Activated CD4-positive, alpha-beta T cell treated with anti-CD3 and anti-CD28 coated beads for 36 hours (primary cell): ENCODE results near the gene MIGA2. TPM values are rescaled to one million over a fixed set of nuclear protein-coding genes. Genes with fewer than 3 reads are reported as not detected.

Experiments
- ATAC-seq: fragments of 200-7000 bp; cut with Tn5 transposase; one replicate; pipeline ENCODE4 v1.10.0; 2021; ENCODE audit warnings: mild to moderate bottlenecking, moderate library complexity
- CTCF ChIA-PET: fragments of 350-600 bp; sonication (Branson Sonifier 250); formaldehyde crosslinking; loops from one replicate; lab custom pipeline; 2021; ENCODE audit warnings: antibody characterized with exemption; lab: Charles Lee
- POLR2A ChIA-PET: fragments of 350-600 bp; sonication (Branson Sonifier 250); formaldehyde crosslinking; loops from one replicate; lab custom pipeline; 2021; ENCODE audit warnings: antibody characterized with exemption, inconsistent platforms; lab: Charles Lee
- DNase-seq: peaks from one replicate; pipeline ENCODE4 v3.0.0-alpha.2; 2020
- H3K27ac Mint-ChIP-seq: one replicate; pipeline ENCODE4 v1.8.0; 2021; ENCODE audit warnings: mixed read lengths
- H3K27me3 Mint-ChIP-seq: one replicate; pipeline ENCODE4 v1.8.0; 2021; ENCODE audit warnings: mixed read lengths
- H3K36me3 Mint-ChIP-seq: one replicate; pipeline ENCODE4 v1.8.0; 2021; ENCODE audit warnings: low read depth, mixed read lengths
- H3K4me1 Mint-ChIP-seq: one replicate; pipeline ENCODE4 v1.8.0; 2021; ENCODE audit warnings: mixed read lengths
- H3K4me3 Mint-ChIP-seq: one replicate; pipeline ENCODE4 v1.8.0; 2021; ENCODE audit warnings: mild to moderate bottlenecking, moderate library complexity, mixed read lengths
- H3K9me3 Mint-ChIP-seq: one replicate; pipeline ENCODE4 v1.8.0; 2021; ENCODE audit warnings: low read depth, mixed read lengths
- intact Hi-C, 2 experiments: fragments of 100-400 bp; cut with DNase I in 1 of 2; cut with micrococcal nuclease in 1 of 2; formaldehyde crosslinking; loops; one replicate each; pipeline versions ENCODE4 v1.14.2 to v1.15.1; 2022 to 2024; cut with DNase I, micrococcal nuclease
- total RNA-seq, 2 experiments: library from RNA; stranded (reverse); gene quantifications; one replicate each; pipeline ENCODE4 v1.2.3, GENCODE V29; 2021

The MIGA2 gene
- total RNA-seq, 2 experiments from 2014 or later = 15.7 to 25.8 TPM

GRCh38 chr9:129012343-129012742 is 24.1 kb upstream of the MIGA2 start:
- intact Hi-C loops = no loop called here
- POLR2A ChIA-PET = no interaction called here
- no peak for DNase-seq

DNA sequence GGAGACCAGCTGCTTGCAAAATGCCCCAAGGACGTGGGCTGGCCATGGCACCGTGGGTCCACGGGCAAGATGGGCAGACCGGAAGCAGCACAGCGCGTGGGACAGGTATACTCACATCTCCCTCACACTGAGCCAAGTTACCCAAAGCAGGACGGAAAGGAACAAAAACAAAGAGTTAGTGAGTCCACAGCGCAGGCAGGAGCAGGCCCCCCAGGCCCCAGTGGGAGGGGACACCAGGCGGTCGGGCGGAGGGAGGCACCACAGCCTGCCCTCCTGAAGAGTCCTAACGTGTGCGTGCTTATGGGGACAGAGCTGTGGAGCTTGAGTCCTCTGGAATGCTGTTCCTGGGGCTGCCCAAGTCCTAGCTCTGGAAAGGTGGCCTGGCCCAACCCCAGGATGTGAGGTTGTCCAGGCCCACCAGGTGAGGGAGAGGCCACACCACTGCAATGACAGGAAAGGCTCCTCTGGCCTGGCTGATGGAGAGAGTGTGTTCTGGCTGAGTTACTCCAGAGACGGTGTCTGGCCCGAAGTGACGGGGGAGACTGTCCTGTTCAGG is 23.5 kb upstream of the MIGA2 start:
- no peak for DNase-seq
- ChIA-PET POLR2A (interaction anchor here (0.5 to 0.6 kb wide), 2 partner anchors 161 to 221 kb away, joined by 3 read pairs; no protein-coding TSS in a partner anchor), CTCF (no interaction called here)
- Mint-ChIP-seq H3K27ac (no peak overlapping the region), H3K4me3 (no peak overlapping the region), H3K36me3 (peaks cover 2% of the 10 kb centered on the region), H3K4me1 (no peaks in the 10 kb centered on the region), H3K9me3 (no peaks in the 10 kb centered on the region), H3K27me3 (no peaks in the 10 kb centered on the region)
- ATAC-seq = no peak
- intact Hi-C loops = no loop called here

More at GRCh38 chr9:129012343-129012742, 24.1 kb upstream of the MIGA2 start:
- no peak overlapping the region for H3K4me3 Mint-ChIP-seq
- no peaks in the 10 kb centered on the region for H3K4me1 Mint-ChIP-seq
- H3K27ac Mint-ChIP-seq = no peak overlapping the region
- CTCF ChIA-PET = no interaction called here
- H3K9me3 Mint-ChIP-seq = no peaks in the 10 kb centered on the region
- no peak for ATAC-seq
- H3K27me3 Mint-ChIP-seq = no peaks in the 10 kb centered on the region
- H3K36me3 Mint-ChIP-seq = peaks cover 4% of the 10 kb centered on the region

DNA sequence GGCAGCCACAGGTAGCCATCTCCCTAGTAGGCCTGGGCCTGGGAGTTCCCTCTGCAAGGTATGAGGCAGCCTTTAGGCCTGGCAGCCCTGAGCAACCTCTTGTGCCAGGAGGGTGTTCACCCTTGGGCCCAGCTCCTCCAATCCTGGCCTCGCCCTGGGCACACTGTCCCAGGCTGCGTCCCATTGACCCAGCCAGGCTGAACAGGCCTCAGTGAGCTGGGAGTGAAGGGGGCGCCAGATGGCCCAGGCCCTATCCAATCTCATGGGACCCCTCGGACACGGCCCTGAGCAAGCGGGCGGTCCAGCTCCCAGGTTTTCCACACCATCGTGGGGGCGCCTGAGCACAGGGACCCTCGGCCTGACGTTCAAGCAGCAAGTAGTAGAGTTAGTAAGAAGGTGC is 22.8 kb upstream of the MIGA2 start:
- Mint-ChIP-seq H3K27me3 (no peaks in the 10 kb centered on the region), H3K4me3 (no peak overlapping the region), H3K36me3 (peaks cover 2% of the 10 kb centered on the region), H3K4me1 (no peaks in the 10 kb centered on the region), H3K9me3 (no peaks in the 10 kb centered on the region), H3K27ac (no peak overlapping the region)
- ChIA-PET CTCF (no interaction called here), POLR2A (interaction anchor here (0.5 to 0.6 kb wide), 2 partner anchors 160 to 222 kb away, joined by 3 read pairs; no protein-coding TSS in a partner anchor)
- ATAC-seq = no peak
- intact Hi-C loops = no loop called here
- DNase-seq = no peak

DNA sequence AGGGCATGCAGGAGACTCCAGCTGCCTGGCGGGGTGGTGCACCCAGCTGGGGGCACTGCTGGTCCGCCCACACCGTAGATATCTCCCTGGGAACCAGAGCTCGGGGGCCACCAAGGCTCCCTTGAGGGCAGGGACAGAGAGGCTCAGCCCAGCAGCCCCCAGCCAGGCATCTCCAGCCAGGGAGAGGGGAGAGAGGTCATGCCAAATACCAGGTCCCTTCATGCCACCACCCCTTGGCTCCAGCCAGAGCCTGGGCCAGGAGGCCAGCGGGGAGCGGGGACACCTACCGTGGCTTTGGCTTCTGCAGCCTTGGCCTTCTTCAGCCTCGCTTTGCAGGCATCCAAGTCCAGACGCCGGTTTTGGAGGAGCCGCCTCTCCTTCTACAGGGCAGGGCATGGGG is 22.3 kb upstream of the MIGA2 start:
- H3K36me3 Mint-ChIP-seq = peaks cover 4% of the 10 kb centered on the region
- H3K27me3 Mint-ChIP-seq = no peaks in the 10 kb centered on the region
- no peaks in the 10 kb centered on the region for H3K9me3 Mint-ChIP-seq
- intact Hi-C loops = no loop called here
- ChIA-PET CTCF (no interaction called here), POLR2A (no interaction called here)
- no peak overlapping the region for H3K27ac Mint-ChIP-seq
- no peaks in the 10 kb centered on the region for H3K4me1 Mint-ChIP-seq
- no peak for ATAC-seq
- H3K4me3 Mint-ChIP-seq = no peak overlapping the region
- no peak for DNase-seq

DNA sequence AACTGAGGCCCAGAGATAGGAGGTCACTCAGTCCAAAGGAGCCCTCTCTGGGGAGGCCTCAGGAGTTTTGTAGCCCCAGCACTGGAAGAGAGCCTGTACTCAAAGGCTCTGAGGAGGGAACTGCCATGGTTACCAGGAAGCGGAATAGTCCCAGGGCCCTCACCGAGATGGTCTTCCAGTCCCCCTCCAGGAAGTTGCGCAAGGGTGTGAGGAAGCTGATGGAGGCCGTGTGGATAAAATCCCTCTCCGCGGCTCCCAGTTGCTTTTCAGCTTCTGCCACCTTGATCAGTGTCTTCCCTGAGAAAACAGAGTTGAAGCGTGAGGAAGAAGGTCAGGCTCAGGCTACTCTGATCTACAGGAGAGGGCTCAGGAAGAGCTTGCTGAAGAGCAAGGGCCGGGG is 21.8 kb upstream of the MIGA2 start:
- POLR2A ChIA-PET = no interaction called here
- Mint-ChIP-seq H3K36me3 (peaks cover 4% of the 10 kb centered on the region), H3K4me3 (no peak overlapping the region), H3K4me1 (no peaks in the 10 kb centered on the region), H3K9me3 (no peaks in the 10 kb centered on the region), H3K27me3 (no peaks in the 10 kb centered on the region), H3K27ac (no peak overlapping the region)
- DNase-seq (no peak), ATAC-seq (no peak)
- intact Hi-C loops = no loop called here
- CTCF ChIA-PET = no interaction called here

- H3K36me3 Mint-ChIP-seq = peaks cover 4% of the 10 kb centered on the region
- no peak overlapping the region for H3K27ac Mint-ChIP-seq
- DNase-seq = no peak
Observed at GRCh38 chr9:129021091-129021490, 15.3 kb upstream of the MIGA2 start.

GRCh38 chr9:129022037-129022436 is 14.4 kb upstream of the MIGA2 start:
- no peak overlapping the region for H3K4me3 Mint-ChIP-seq
- intact Hi-C loops = no loop called here
- H3K27me3 Mint-ChIP-seq = no peaks in the 10 kb centered on the region
- ChIA-PET CTCF (interaction anchor here (0.7 kb wide), 1 partner anchor 75 kb away, joined by 4 read pairs; no protein-coding TSS in a partner anchor), POLR2A (no interaction called here)
- peaks cover 19% of the 10 kb centered on the region for H3K4me1 Mint-ChIP-seq
- peaks cover 4% of the 10 kb centered on the region for H3K36me3 Mint-ChIP-seq
- no peak for DNase-seq
- ATAC-seq = no peak
- H3K9me3 Mint-ChIP-seq = no peaks in the 10 kb centered on the region
- H3K27ac Mint-ChIP-seq = peak overlapping the region; percentile 6

More at GRCh38 chr9:129021091-129021490, 15.3 kb upstream of the MIGA2 start:
- no peaks in the 10 kb centered on the region for H3K27me3 Mint-ChIP-seq
- intact Hi-C loops = no loop called here
- H3K9me3 Mint-ChIP-seq = no peaks in the 10 kb centered on the region
- CTCF ChIA-PET = interaction anchor here (0.6 kb wide), 1 partner anchor 118 kb away, joined by 3 read pairs; no protein-coding TSS in a partner anchor
- peaks cover 14% of the 10 kb centered on the region for H3K4me1 Mint-ChIP-seq
- no peak overlapping the region for H3K4me3 Mint-ChIP-seq
- ATAC-seq = no peak
- POLR2A ChIA-PET = interaction anchor here (0.6 kb wide), 1 partner anchor 32 kb away, joined by 4 read pairs; no protein-coding TSS in a partner anchor

DNA sequence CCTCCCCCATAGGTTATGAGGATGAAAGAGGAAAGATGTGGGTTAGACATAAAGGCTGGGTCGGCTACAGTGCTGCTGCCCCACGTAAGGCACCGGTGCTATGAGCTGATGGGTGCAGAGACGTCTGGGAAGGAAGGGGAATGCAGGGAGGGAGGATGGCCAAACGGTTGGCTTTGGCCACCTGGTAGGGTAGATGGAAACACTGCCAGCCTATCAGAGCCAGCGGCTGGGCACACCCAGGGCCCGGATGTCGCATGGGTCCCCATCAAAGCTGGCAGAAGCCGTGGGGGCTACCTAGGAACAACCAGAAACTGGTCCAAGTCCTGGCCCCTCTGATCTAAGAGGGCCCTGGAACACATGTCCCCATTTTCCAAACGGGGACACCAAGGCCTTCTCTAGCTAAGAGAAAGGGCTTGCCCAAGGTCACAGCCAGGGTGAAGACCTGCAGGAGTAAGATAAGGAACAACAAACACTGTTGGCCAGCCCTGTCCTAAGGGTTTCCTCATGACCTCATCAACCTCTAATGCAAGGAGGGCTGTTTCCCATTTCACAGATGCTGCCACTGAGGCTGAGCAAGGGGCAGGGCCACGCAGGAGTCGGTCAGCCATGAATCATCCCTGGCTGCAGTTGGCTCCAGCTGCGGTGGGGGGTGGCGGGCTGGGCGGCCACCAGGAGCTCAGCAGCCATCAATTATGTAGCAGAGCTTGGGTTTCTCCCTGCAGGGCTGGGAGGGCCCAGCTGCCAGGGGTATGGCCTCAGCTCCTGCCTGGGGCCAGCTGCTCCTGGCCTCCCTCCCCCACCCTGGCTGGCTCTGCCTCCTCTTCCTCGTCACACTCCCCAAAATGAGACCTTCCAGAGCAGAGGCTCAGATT is 13.2 kb upstream of the MIGA2 start:
- CTCF ChIA-PET = interaction anchor here (0.6 to 0.8 kb wide), 2 partner anchors 8 to 37 kb away, joined by 3 to 4 read pairs; no protein-coding TSS in a partner anchor
- POLR2A ChIA-PET = no interaction called here
- peaks cover 24% of the 10 kb centered on the region for H3K4me1 Mint-ChIP-seq
- H3K27ac Mint-ChIP-seq = no peak overlapping the region
- ATAC-seq (no peak), DNase-seq (no peak)
- peaks cover 3% of the 10 kb centered on the region for H3K36me3 Mint-ChIP-seq
- no peak overlapping the region for H3K4me3 Mint-ChIP-seq
- H3K9me3 Mint-ChIP-seq = no peaks in the 10 kb centered on the region
- intact Hi-C loops = no loop called here
- H3K27me3 Mint-ChIP-seq = no peaks in the 10 kb centered on the region

GRCh38 chr9:129023908-129024233 is 12.6 kb upstream of the MIGA2 start:
- no peak overlapping the region for H3K4me3 Mint-ChIP-seq
- peaks cover 2% of the 10 kb centered on the region for H3K36me3 Mint-ChIP-seq
- no peaks in the 10 kb centered on the region for H3K27me3 Mint-ChIP-seq
- ChIA-PET POLR2A (no interaction called here), CTCF (interaction anchor here (0.6 to 0.8 kb wide), 2 partner anchors 8 to 37 kb away, joined by 3 to 4 read pairs; no protein-coding TSS in a partner anchor)
- no peaks in the 10 kb centered on the region for H3K9me3 Mint-ChIP-seq
- no peak for DNase-seq
- intact Hi-C loops = no loop called here
- no peak overlapping the region for H3K27ac Mint-ChIP-seq
- peaks cover 25% of the 10 kb centered on the region for H3K4me1 Mint-ChIP-seq
- no peak for ATAC-seq

- ATAC-seq (no peak), DNase-seq (no peak)
- peaks cover 26% of the 10 kb centered on the region for H3K4me1 Mint-ChIP-seq
- no peaks in the 10 kb centered on the region for H3K9me3 Mint-ChIP-seq
- CTCF ChIA-PET = interaction anchor here (0.7 kb wide), 1 partner anchor 940 kb away, joined by 3 read pairs; no protein-coding TSS in a partner anchor
- intact Hi-C loops = loop anchor here in 1 of 2 experiments (5.0 kb wide), 3 partner anchors 239 to 959 kb away; partner anchors contain the start of genes DYNC2I2, NAIF1, SLC25A25 and TBC1D13
- POLR2A ChIA-PET = no interaction called here
- H3K4me3 Mint-ChIP-seq = peak overlapping the region; percentile 81
- no peaks in the 10 kb centered on the region for H3K36me3 Mint-ChIP-seq
- no peaks in the 10 kb centered on the region for H3K27me3 Mint-ChIP-seq
- H3K27ac Mint-ChIP-seq = peak overlapping the region; percentile 52
Observed at GRCh38 chr9:129026442-129027223, 9.8 kb upstream of the MIGA2 start.

- ATAC-seq (no peak), DNase-seq (no peak)
- Mint-ChIP-seq H3K27ac (peak overlapping the region; percentile 52), H3K4me1 (peaks cover 22% of the 10 kb centered on the region), H3K36me3 (no peaks in the 10 kb centered on the region), H3K27me3 (no peaks in the 10 kb centered on the region), H3K9me3 (no peaks in the 10 kb centered on the region), H3K4me3 (peak overlapping the region; percentile 81)
- intact Hi-C loops = loop anchor here in 1 of 2 experiments (5.0 kb wide), 3 partner anchors 240 to 960 kb away; partner anchors contain the start of genes DYNC2I2, NAIF1, SLC25A25 and TBC1D13
- CTCF ChIA-PET = interaction anchor here (1.1 kb wide), 1 partner anchor 12 kb away, joined by 6 read pairs; no protein-coding TSS in a partner anchor
- POLR2A ChIA-PET = interaction anchor here (0.6 to 1.4 kb wide), 2 partner anchors 12 to 475 kb away, joined by 4 to 5 read pairs; partner anchors contain the start of gene SPTAN1
Observed at GRCh38 chr9:129027224-129027684, 9.2 kb upstream of the MIGA2 start.
